Panc1 (cell line): Measurements from ENCODE around the gene DPH3.

Experiments
- CTCF ChIP-seq: fragments of 450-650 bp; IDR thresholded peaks from 2 replicates; pipeline ENCODE4 v1.5.1; 2017; ENCODE audit warnings: mild to moderate bottlenecking
- POLR2AphosphoS5 ChIP-seq: IDR thresholded peaks from 2 replicates; pipeline ENCODE4 v1.6.1; 2012; ENCODE audit warnings: mild to moderate bottlenecking, low read depth, low read length, moderate library complexity
- REST ChIP-seq, 2 experiments: IDR thresholded peaks; 2 replicates each; pipeline ENCODE4 v1.6.1; 2011 to 2012; ENCODE audit warnings: low read depth in 2 of 2, control low read depth in 1 of 2, low read length in 1 of 2, mild to moderate bottlenecking in 1 of 2, moderate library complexity in 1 of 2; ENCODE audit not compliant: insufficient read depth in 1 of 2
- TCF7L2 ChIP-seq: IDR thresholded peaks from 2 replicates; pipeline ENCODE4 v1.6.1; 2011; ENCODE audit warnings: mild to moderate bottlenecking, low read depth, low read length, inconsistent platforms

- no peak for TF ChIP-seq CTCF
- TF ChIP-seq POLR2AphosphoS5: no peak
- TF ChIP-seq REST (IDR thresholded peaks at IDR 0.05; ENCODE audit: insufficient read depth in 1 of 2, low read depth in 2 of 2, low read length in 1 of 2): no peak
- no peak for TF ChIP-seq TCF7L2
These were observed 35.0 kb upstream of the DPH3 start for GRCh38 chr3:16299746-16300145.
